Myocyte (in vitro differentiated cells): Measurements from ENCODE around the gene GOSR2. TPM values are rescaled to one million over a fixed set of nuclear protein-coding genes. Genes with fewer than 3 reads are reported as not detected.
"Not testable (repeated sequence)": the region's sequence is repeated elsewhere in the genome, so short reads cannot be mapped to it uniquely, and the experiment has no call there.

ENCODE experiments used
- DNase-seq: peaks from one replicate; pipeline ENCODE4 v3.0.0-alpha.2; 2012; ENCODE audit warnings: low read depth
- total RNA-seq: library from RNA; depleted of rRNA; stranded (reverse); fragments of >200 nt; gene quantifications from 2 replicates; pipeline ENCODE4 v1.2.3, GENCODE V29; 2014

Gene GOSR2
- total RNA-seq, 1 donor from 2014 or later = 45.2 TPM

GRCh38 chr17:46928467-46929261 is 5.7 kb downstream of the GOSR2 start:
- DNase-seq = no peak

DNA sequence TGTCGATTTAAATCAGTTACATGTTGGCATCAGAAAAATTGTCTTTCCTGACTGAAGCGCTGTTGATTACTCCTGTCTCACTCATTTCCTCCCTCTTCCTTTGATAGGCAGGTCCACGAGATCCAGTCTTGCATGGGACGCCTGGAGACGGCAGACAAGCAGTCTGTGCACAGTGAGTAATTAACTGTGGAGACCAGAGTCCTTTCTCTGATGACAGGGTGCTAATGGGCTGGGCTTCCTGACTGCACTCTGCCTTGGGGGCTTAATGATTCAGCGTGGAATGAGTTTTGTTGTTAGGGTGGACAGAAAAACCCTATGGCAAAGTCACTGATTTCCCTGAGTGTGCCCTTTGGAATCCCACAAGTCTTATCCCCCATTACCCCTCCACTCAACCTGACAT is 6.5 kb downstream of the GOSR2 start:
- DNase-seq = no peak

DNA sequence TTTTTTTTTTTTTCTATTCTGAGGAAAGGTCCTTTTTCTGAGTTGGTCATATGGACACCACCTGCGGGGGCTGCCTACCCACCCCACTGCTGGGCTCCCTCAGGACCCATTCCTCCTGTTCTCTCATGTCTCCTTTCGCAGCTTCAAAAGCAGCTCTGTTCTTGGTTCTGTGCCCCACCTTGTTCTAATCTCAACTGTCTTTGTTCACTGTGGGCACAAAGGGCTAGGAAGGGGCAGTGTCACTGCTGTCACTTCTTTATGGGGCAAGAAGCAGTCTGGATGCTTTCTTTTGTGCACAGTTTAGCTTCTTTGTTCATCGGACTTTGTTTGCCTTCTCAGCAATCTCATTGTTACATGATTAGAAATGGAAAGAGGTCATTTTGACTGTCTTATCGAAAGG is 7.1 kb downstream of the GOSR2 start:
- DNase-seq = no peak

DNA sequence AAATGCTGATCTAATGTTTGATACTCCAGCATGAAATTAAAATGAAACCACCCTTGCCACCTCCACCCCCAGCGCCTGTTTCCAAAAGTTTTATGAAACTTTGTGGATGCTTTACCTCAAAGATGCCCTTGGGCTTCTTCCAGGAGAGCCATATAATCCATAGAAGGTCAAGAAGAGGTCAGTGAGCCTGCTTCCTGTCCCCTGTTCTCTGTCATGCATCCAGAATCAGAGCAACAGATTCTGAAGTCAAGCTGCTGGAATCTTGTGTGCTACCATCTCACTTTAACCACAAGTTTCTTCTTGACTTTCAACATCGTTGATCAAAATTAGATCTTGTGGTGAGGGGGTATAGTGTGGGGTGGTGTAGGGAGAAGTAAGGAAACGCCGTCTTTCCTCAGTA is 8.6 kb downstream of the GOSR2 start:
- no peak for DNase-seq

DNA sequence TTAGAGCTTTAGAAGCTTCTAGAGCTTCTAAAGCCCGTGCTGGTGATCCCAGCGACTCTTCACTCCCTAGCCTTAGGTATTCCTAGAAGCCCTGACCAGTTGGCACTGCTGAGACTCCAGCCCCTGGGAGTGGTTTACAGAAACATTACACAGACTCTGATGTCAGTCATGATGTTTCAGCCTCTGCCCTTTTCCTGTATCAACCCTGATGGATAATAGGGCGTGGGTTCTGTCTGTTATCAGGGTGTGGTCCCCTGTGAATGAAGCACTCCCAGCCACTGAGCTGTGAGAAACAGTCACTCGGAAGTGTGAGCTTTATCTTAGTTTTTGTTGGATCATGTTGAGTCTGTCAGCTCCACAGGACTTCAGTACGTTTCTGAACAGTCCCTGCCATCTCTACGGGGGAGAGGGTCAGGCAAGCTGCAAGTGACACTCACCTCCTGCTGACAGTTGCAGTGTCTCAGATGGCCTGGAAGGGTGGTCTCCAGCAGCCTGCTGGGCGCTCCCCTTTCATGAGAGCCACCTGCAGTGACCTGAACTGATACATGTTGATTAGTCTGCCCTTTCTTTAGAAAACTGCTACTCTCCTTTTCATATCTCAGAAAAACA is 12.8 kb downstream of the GOSR2 start:
- no peak for DNase-seq

GRCh38 chr17:46940692-46941404 is 17.9 kb downstream of the GOSR2 start:
- DNase-seq = peak; percentile 77

DNA sequence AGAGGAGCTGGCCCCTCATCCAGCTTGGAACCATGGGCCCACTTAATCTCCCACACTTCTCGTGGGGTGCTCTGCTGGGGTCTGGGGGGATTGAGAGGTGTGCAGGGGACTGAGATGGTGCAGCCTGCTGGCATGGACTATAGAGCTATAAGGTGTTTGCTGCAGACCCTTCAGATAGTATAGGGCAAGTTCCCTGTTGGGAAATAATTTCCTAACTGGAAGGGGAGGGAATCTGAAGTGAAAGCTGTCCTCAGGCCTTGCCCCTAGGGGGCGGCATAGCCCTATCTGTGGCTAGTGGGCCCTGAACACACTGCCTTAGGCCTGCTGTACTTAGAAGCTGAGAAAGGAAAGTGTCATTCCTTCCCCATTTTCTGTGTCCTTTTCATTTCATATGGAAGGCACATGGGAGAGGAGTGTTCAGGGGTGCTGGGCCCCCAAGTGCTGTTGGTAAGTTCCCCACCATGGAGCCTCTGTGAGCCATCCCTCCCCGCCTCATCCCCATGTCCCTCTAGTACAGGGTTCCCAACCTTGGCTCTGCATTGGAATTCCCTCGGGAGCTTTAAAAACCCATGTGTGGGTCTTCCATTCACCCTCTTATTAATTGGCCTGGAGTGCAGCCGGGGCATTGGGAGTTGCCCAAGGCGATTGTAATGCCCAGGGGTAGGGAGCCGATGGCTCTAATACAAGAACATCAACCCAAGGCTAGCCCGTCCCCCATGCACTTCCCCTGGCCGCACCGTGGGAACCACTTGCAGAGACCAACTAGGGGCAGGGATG is 19.7 kb downstream of the GOSR2 start:
- DNase-seq = peak; percentile 72

DNA sequence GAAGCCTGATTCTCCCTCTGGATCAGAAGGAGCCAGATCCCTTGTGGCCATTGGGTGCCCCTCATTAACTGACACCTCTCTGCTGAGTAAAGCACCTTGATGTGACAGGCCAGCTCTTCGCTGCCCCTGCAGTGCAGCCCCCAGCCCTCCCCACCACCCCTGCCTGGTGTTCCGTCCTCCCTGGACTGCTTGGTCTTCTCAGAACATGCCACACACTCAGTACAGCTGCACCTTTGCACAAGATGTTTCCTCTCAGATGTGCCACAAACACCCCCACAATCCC is 20.2 kb downstream of the GOSR2 start:
- DNase-seq = no peak

DNA sequence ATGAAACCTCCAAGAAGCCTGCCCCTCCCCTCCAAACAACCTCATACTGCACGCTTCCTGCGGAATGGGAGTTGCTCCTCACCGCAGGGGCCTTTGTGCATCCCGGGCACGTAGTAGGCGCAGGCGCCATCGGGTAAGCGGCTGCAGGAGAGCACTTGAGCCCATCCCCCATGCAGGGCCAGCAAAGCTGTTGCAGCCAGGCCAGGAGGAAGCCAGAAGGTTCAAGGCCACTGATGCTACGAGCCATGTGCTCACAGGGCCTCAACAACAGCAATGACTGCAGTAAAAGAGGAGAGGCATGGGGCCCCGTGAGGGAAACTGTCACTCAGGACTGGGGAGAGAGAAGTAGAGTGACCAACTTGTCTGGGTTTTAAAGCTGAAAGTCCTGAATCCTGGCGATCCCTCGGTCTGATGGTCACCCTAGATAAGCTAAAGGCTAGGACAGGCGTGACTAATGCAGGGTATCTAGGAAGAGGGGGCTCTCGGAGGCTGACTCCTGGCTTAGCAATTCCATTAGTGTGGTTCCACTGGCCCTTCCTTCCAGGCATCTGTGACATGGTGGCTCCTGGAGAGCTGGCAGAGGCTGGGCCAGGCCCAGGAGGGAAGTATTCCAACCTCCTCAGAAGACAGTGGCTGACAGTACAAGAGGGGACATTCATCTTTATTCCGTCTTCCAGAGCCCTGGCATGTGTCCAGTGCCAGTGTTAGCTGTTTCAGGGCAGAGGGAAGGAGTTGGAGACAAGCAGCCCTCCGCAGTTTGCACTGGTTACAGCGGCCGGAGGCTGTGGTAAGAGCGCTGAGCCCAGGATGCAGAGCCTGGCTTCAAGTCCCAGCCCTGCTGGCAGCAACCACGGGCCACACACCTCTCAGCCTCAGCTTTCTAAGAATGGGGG is 20.8 kb downstream of the GOSR2 start:
- peak; percentile 35 for DNase-seq

GRCh38 chr17:46944931-46945330 is 22.0 kb downstream of the GOSR2 start:
- DNase-seq = no peak

DNA sequence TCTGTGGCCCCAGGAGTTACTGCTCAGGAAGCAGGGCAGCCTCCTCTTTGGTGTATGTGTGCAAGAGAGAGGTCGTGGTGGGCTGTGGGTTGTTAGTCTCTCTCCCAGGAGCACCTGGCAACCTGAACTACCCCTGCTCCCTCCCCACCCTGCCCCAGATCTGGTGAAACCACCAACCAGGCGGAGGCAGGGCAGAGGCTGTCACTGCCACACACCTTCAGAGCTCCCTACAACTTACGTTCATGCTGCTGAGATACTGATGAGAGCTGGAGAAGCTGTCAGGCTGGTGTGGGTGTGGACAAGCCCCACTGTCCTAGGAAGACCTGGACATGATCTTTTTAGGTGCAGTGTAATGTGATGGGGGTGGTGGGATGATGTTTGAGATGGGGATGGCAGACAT is 24.3 kb downstream of the GOSR2 start:
- DNase-seq = no peak

DNA sequence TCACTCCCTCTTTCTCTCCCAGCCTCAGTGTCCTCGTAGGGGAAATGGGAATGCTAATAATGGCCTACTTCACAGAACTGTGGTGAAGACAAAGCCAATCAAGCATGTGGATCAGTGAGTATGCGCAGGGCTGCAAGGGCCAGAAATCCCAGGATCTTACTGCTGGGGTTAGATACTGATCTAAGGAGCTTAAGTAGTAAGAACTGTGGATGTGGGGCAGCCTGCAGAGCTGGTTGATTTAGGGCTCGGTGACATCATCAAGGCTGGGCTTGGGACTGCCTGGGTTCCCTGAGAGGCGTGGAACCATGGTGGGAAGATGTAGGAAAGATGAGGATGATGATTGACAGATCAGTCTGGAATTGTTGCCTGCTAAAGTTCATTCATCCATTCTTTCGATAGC is 25.6 kb downstream of the GOSR2 start:
- no peak for DNase-seq

- DNase-seq = peak; percentile 61
Observed at GRCh38 chr17:46949291-46950174, 26.6 kb downstream of the GOSR2 start.

GRCh38 chr17:46950342-46950996 is 27.5 kb downstream of the GOSR2 start:
- no peak for DNase-seq

DNA sequence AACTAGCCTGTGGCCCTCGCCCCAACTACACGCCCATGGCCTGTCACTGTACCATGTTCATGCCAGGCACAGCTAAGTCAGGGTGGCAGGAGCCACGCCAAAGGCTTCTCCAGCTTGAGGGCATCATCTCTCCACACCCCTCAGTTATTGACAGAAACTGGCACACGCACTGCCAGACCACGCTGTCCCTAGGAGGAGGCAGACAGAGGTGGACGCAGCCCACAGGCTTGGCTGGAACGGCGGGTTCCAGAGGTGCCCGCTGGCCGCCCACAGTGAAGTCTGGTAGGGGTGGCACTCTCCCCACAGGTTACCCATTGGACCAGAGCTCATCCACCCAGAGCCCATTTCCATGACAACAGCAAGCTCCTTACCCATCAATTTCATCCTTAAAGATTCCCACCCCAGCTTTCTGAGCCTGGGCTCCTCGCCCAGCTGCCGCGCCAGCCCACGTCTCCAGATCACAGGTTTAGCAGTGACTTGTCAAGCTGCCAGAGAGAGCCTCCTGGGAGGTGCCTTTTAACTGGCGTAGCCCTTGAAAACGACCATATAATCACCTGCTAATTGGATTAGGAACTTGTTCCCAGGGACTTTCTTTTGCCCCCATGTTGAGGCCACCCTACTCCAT is 28.1 kb downstream of the GOSR2 start:
- DNase-seq = no peak

- no peak for DNase-seq
Observed at GRCh38 chr17:46951706-46952105, 28.7 kb downstream of the GOSR2 start.

GRCh38 chr17:46952115-46952514 is 29.2 kb downstream of the GOSR2 start:
- DNase-seq = no peak

GRCh38 chr17:46953191-46953590 is 30.2 kb downstream of the GOSR2 start:
- DNase-seq = not testable (repeated sequence)
